Measurements from ENCODE around the gene ARMC7.

ARMC7 gene

GRCh38 chr17:75078284-75079022, 31.3 kb upstream of the ARMC7 start:
- DNase-seq: no peak

GRCh38 chr17:75079023-75079373, 30.8 kb upstream of the ARMC7 start:
- DNase-seq: no peak

GRCh38 chr17:75081611-75082540, 27.9 kb upstream of the ARMC7 start:
- DNase-seq: no peak

GRCh38 chr17:75082683-75083082, 27.1 kb upstream of the ARMC7 start:
- DNase-seq: no peak

- no peak for DNase-seq
Measured at GRCh38 chr17:75084039-75084660, 25.6 kb upstream of the ARMC7 start.

- DNase-seq: no peak
Measured at GRCh38 chr17:75086496-75087181, 23.1 kb upstream of the ARMC7 start.

- no peak for DNase-seq
Measured at GRCh38 chr17:75087182-75087557, 22.6 kb upstream of the ARMC7 start.

- peak; percentile 69 for DNase-seq
Measured at GRCh38 chr17:75087558-75088453, 22.0 kb upstream of the ARMC7 start, which contains the start of gene SLC16A5. SLC16A5 (plus strand) TSS chr17:75087954; CDS start chr17:75093637, 5,683 bp downstream.

GRCh38 chr17:75088465-75089417, 21.0 kb upstream of the ARMC7 start:
- DNase-seq: peak; percentile 22

GRCh38 chr17:75090871-75091854, 18.6 kb upstream of the ARMC7 start:
- no peak for DNase-seq

- no peak for DNase-seq
Measured at GRCh38 chr17:75091855-75092327, 17.9 kb upstream of the ARMC7 start.

GRCh38 chr17:75093548-75094158, 16.1 kb upstream of the ARMC7 start:
- DNase-seq: no peak

GRCh38 chr17:75094871-75095399, 14.8 kb upstream of the ARMC7 start:
- no peak for DNase-seq

GRCh38 chr17:75096082-75096625, 13.6 kb upstream of the ARMC7 start:
- DNase-seq: no peak

GRCh38 chr17:75097865-75098264, 11.9 kb upstream of the ARMC7 start:
- no peak for DNase-seq

GRCh38 chr17:75098861-75099260, 10.9 kb upstream of the ARMC7 start:
- DNase-seq: no peak

GRCh38 chr17:75099881-75100595, 9.7 kb upstream of the ARMC7 start:
- no peak for DNase-seq

Data from stimulated activated CD4-positive, alpha-beta T cell treated with anti-CD3 and anti-CD28 coated beads, Interleukin-15, amount 100 ng/mL, for 24 hours (primary cell).